K562 (cell line): ENCODE data around the gene KIF26A. TPM values are rescaled to one million over a fixed set of nuclear protein-coding genes. Genes with fewer than 3 reads are reported as not detected.

Experiments used
- ATAC-seq: fragments of 200-7000 bp; cut with Tn5 transposase; 3 replicates; pipeline ENCODE4 v1.9.1; 2020; ENCODE audit warnings: moderate library complexity
- BruUV-seq: library from RNA; stranded (reverse); fragments of 400-500 nt; replicated peaks from 2 replicates; lab custom pipeline; 2021; lab: Mats Ljungman, UMichigan
- CTCF ChIA-PET: fragments of 300-600 bp; formaldehyde crosslinking; extraction: SDS; loops from one replicate; lab custom pipeline; 2021; ENCODE audit warnings: low intra/inter-chr PET ratio; lab: Yijun Ruan, JAX
- POLR2A ChIA-PET: fragments of 300-600, 350-650 bp; sonication (Branson Sonifier 250); formaldehyde crosslinking; extraction: SDS; loops from one replicate; lab custom pipeline; 2021; ENCODE audit warnings: antibody characterized with exemption, inconsistent platforms; lab: Yijun Ruan, JAX
- DNase-seq, 4 experiments: peaks; one replicate each; pipeline versions ENCODE4 v3.0.0 to v3.0.0-alpha.2; 2011 to 2018; ENCODE audit warnings: low spot score in 3 of 4, mixed read lengths in 3 of 4; ENCODE audit errors: extremely low read depth in 1 of 4
- FAIRE-seq: peaks from 2 replicates; lab custom pipeline; 2011; peaks lifted over from hg19 to GRCh38; lab: Jason Lieb, UNC
- H2AFZ ChIP-seq: 2 replicates; pipeline ENCODE4 v1.6.0; 2011; ENCODE audit warnings: low read depth, low read length, control low read depth, inconsistent platforms
- H3K27ac ChIP-seq: fragments of 200-600 bp; 3 replicates; pipeline ENCODE4 v1.8.0; 2011; ENCODE audit warnings: low read depth, mild to moderate bottlenecking, control low read depth, inconsistent platforms, low read length, moderate library complexity, mixed read lengths; ENCODE audit errors: extremely low read depth
- H3K27me3 ChIP-seq, 2 experiments: fragments of 300-600 bp in 1 of 2; 2 replicates in 1 of 2; 3 replicates in 1 of 2; pipeline versions ENCODE4 v1.6.0 to v1.8.0; 2011; ENCODE audit warnings: inconsistent platforms in 2 of 2, low read length in 2 of 2, mild to moderate bottlenecking in 1 of 2, mixed read lengths in 1 of 2, moderate library complexity in 1 of 2; ENCODE audit not compliant: control insufficient read depth in 2 of 2, insufficient read depth in 2 of 2
- H3K36me3 ChIP-seq: fragments of 300-600 bp; 3 replicates; pipeline ENCODE4 v1.8.0; 2011; ENCODE audit warnings: mild to moderate bottlenecking, low read length, inconsistent platforms; ENCODE audit not compliant: control insufficient read depth, insufficient read depth
- H3K4me1 ChIP-seq, 2 experiments: fragments of 200-600 bp in 1 of 2; replicated peaks in 1 of 2; 2 replicates in 1 of 2; 3 replicates in 1 of 2; pipeline versions ENCODE4 v1.5.1 to v1.8.0; 2011; ENCODE audit warnings: inconsistent platforms in 2 of 2, low read length in 2 of 2, mild to moderate bottlenecking in 1 of 2, mixed read lengths in 1 of 2, moderate library complexity in 1 of 2; ENCODE audit not compliant: control insufficient read depth in 2 of 2, insufficient read depth in 2 of 2
- H3K4me2 ChIP-seq: 2 replicates; pipeline ENCODE4 v1.6.1; 2011; ENCODE audit warnings: low read length, control low read depth, inconsistent platforms, mixed read lengths; ENCODE audit not compliant: insufficient read depth
- H3K4me3 ChIP-seq: fragments of 200-600 bp; sonication (generic), shearing (Covaris generic); 2 replicates; pipeline ENCODE4 v1.5.1; 2016; ENCODE audit warnings: control low read depth, inconsistent platforms
- H3K79me2 ChIP-seq: fragments of 200-600 bp; 3 replicates; pipeline ENCODE4 v1.8.0; 2011; ENCODE audit warnings: low read length, inconsistent platforms; ENCODE audit not compliant: control insufficient read depth, insufficient read depth
- H3K9ac ChIP-seq, 2 experiments: 2 replicates each; pipeline versions ENCODE4 v1.6.0 to v1.6.1; 2011; ENCODE audit warnings: low read depth in 2 of 2, low read length in 2 of 2, control low read depth in 1 of 2, inconsistent platforms in 1 of 2, mild to moderate bottlenecking in 1 of 2, mixed read lengths in 1 of 2; ENCODE audit not compliant: insufficient read depth in 1 of 2
- H3K9me1 ChIP-seq: one replicate; pipeline ENCODE4 v1.6.0; 2011; ENCODE audit warnings: inconsistent platforms, mild to moderate bottlenecking, low read length, moderate library complexity; ENCODE audit not compliant: control insufficient read depth, insufficient read depth
- H3K9me3 ChIP-seq: replicated peaks from 2 replicates; pipeline ENCODE4 v1.5.1; 2011; ENCODE audit warnings: low read depth, low read length, inconsistent platforms; ENCODE audit not compliant: control insufficient read depth, insufficient read depth
- H4K20me1 ChIP-seq: replicated peaks from 2 replicates; pipeline ENCODE4 v1.6.1; 2011; ENCODE audit warnings: low read length, inconsistent platforms, mixed read lengths; ENCODE audit not compliant: control insufficient read depth, insufficient read depth
- CBFB ChIP-seq: sonication (generic); formaldehyde crosslinking; IDR thresholded peaks from 2 replicates; pipeline ENCODE4 v1.4.0; 2020; ENCODE audit warnings: mild to moderate bottlenecking, missing genetic modification reagents
- CEBPG ChIP-seq, 3 experiments: fragments of 200-800 bp in 1 of 3; sonication (Bioruptor generic) in 1 of 3; sonication (generic) in 1 of 3; formaldehyde crosslinking in 1 of 3; IDR thresholded peaks in 2 of 3; conservative IDR thresholded peaks in 1 of 3; 2 replicates each; pipeline versions ENCODE4 v1.6.1 to v1.8.0; 2016 to 2022; ENCODE audit warnings: missing compliant biosample characterization in 2 of 3, missing genetic modification characterization in 2 of 3, mild to moderate bottlenecking in 1 of 3, missing genetic modification reagents in 1 of 3
- CUX1 ChIP-seq: fragments of 200-800 bp; sonication (Bioruptor generic); IDR thresholded peaks from 2 replicates; pipeline ENCODE4 v1.6.1; 2016; ENCODE audit warnings: missing genetic modification characterization, missing compliant biosample characterization
- FOXA1 ChIP-seq: fragments of 450-650 bp; IDR thresholded peaks from 2 replicates; pipeline ENCODE4 v1.6.1; 2016; ENCODE audit warnings: mild to moderate bottlenecking, borderline replicate concordance
- KLF1 ChIP-seq: fragments of 450-650 bp; IDR thresholded peaks from 2 replicates; pipeline ENCODE4 v1.6.1; 2016; ENCODE audit warnings: missing genetic modification characterization, missing compliant biosample characterization
- MTA1 ChIP-seq: fragments of 450-650 bp; IDR thresholded peaks from 2 replicates; pipeline ENCODE4 v1.6.1; 2017; ENCODE audit warnings: borderline replicate concordance
- NCOA4 ChIP-seq: fragments of 450-650 bp; IDR thresholded peaks from 2 replicates; pipeline ENCODE4 v1.6.1; 2018; ENCODE audit warnings: mild to moderate bottlenecking; ENCODE audit not compliant: partially characterized antibody
- PRPF4 ChIP-seq: fragments of 200-400 bp; formaldehyde crosslinking; IDR thresholded peaks from one replicate; pipeline ENCODE4 v1.6.1; 2017; ENCODE audit warnings: low read length, low read depth, mild to moderate bottlenecking; ENCODE audit not compliant: insufficient read depth, poor library complexity, severe bottlenecking
- SPI1 ChIP-seq: IDR thresholded peaks from 2 replicates; pipeline ENCODE4 v1.6.1; 2011; ENCODE audit warnings: low read depth, low read length, control low read depth, borderline replicate concordance
- SREBF2 ChIP-seq: sonication (generic); formaldehyde crosslinking; IDR thresholded peaks from 2 replicates; pipeline ENCODE4 v1.4.0; 2020; ENCODE audit warnings: mild to moderate bottlenecking, missing genetic modification reagents
- TEAD1 ChIP-seq, 2 experiments: fragments of 450-650 bp in 1 of 2; sonication (generic) in 1 of 2; formaldehyde crosslinking; IDR thresholded peaks; 2 replicates each; pipeline versions ENCODE4 v1.4.0 to v1.8.0; 2020 to 2022; ENCODE audit warnings: mild to moderate bottlenecking in 2 of 2, missing genetic modification reagents in 1 of 2
- TSC22D4 ChIP-seq: fragments of 450-650 bp; IDR thresholded peaks from 2 replicates; pipeline ENCODE4 v1.6.1; 2016; ENCODE audit warnings: missing genetic modification characterization, missing biosample characterization, control low read depth
- YBX1 ChIP-seq: fragments of 450-650 bp; IDR thresholded peaks from 2 replicates; pipeline ENCODE4 v1.7.1; 2016; ENCODE audit warnings: mild to moderate bottlenecking
- ZBTB49 ChIP-seq: sonication (generic); formaldehyde crosslinking; IDR thresholded peaks from 2 replicates; pipeline ENCODE4 v1.8.0; 2022; ENCODE audit warnings: missing genetic modification reagents, mild to moderate bottlenecking, borderline replicate concordance
- ZNF232 ChIP-seq: sonication (generic); formaldehyde crosslinking; IDR thresholded peaks from 2 replicates; pipeline ENCODE4 v1.8.0; 2022; ENCODE audit warnings: mild to moderate bottlenecking, missing genetic modification reagents
- WGBS: fragments of 100-300 bp; shearing (Covaris generic); methylation state at CpG from one replicate; pipeline ENCODE4 v1.1.6; 2016; ENCODE audit warnings: low coverage, mixed read lengths; ENCODE audit not compliant: insufficient coverage; ENCODE audit errors: missing lambda C conversion rate; 5-methylcytosine and 5-hydroxymethylcytosine counted together
- in situ Hi-C: fragments of 300-500 bp; cut with MboI; formaldehyde crosslinking; loops from 4 replicates; pipeline ENCODE4 v1.15.0; 2018; ENCODE audit warnings: inconsistent platforms, mixed read lengths
- intact Hi-C: fragments of 100-400 bp; cut with micrococcal nuclease; formaldehyde crosslinking; loops from 2 replicates; pipeline ENCODE4 v1.14.2; 2022
- polyA plus RNA-seq, 8 experiments: library from polyadenylated mRNA; depleted of rRNA in 4 of 8; stranded (reverse) in 5 of 8; unstranded in 3 of 8; fragments of >200 nt; fragmentation: Nextera tagmentation in 2 of 8; fragmentation: Illumina TruSeq in 1 of 8; extraction: Ambion mirVana in 2 of 8; extraction: Trizol in 1 of 8; gene quantifications; 2 replicates each; pipeline versions ENCODE4 v1.2.1 to v1.2.3, GENCODE V29; 2011 to 2014; ENCODE audit warnings: inconsistent platforms in 1 of 8, missing spikeins in 1 of 8
- total RNA-seq, 7 experiments: library from RNA; depleted of rRNA in 6 of 7; stranded (reverse); fragments of >200 nt in 6 of 7; fragmentation: Illumina TruSeq in 2 of 7; extraction: Trizol in 2 of 7; gene quantifications; 2 replicates each; pipeline versions ENCODE4 v1.2.1 to v1.2.3, GENCODE V29; 2011 to 2021; ENCODE audit warnings: low replicate concordance in 1 of 7

Gene KIF26A
- total and polyA plus RNA-seq, 9 of the 15 experiments (the other 6 are each of a cell fraction or from before 2014, with no cell fraction given): 0.04 TPM; not detected in 8

- FAIRE-seq (no peak), ATAC-seq (no peak), DNase-seq (no peak)
- Histone ChIP-seq H3K4me1 (peaks cover 0 to 32% of the 10 kb centered on the region in 2 experiments; a peak in 2 of 5 replicates), H3K79me2 (no peaks in the 10 kb centered on the region), H3K4me2 (no peak overlapping the region), H4K20me1 (no peaks in the 10 kb centered on the region), H2AFZ (no peak overlapping the region), H3K9me3 (no peaks in the 10 kb centered on the region), H3K27me3 (peaks cover 0 to 10% of the 10 kb centered on the region in 2 experiments; a peak in 1 of 5 replicates), H3K36me3 (no peaks in the 10 kb centered on the region), H3K9ac (no peak overlapping the region; a peak in 1 of 4 replicates), H3K27ac (no peak overlapping the region), H3K9me1 (no peaks in the 10 kb centered on the region), H3K4me3 (no peak overlapping the region)
- ChIA-PET POLR2A (no interaction called here), CTCF (interaction anchor here (0.6 kb wide), 1 partner anchor 14 kb away, joined by 3 read pairs; the partner anchor contains the start of gene KIF26A)
- WGBS: 7% methylated on average over 12 of the region's 14 CpGs
- in situ Hi-C loops (no loop called here), intact Hi-C loops (no loop called here)
- no TSS peak for BruUV-seq
- TF ChIP-seq KLF1 (tag): no peak
- TF ChIP-seq CUX1 (CRISPR knock-in tag): no peak
- TF ChIP-seq NCOA4: no peak
- TF ChIP-seq TSC22D4 (tag): no peak
- no peak for TF ChIP-seq ZNF232 (CRISPR knock-in tag)
- no peak for TF ChIP-seq PRPF4
- no peak for TF ChIP-seq CEBPG (CRISPR knock-in tag; IDR thresholded peaks at IDR 0.05)
- TF ChIP-seq CEBPG (tag; conservative IDR thresholded peaks at IDR 0.05 in 1 of 2, IDR thresholded peaks at IDR 0.05 in 1 of 2): no peak
- TF ChIP-seq ZBTB49: no peak
- TF ChIP-seq MTA1: no peak
- no peak for TF ChIP-seq TEAD1 (CRISPR knock-in tag; IDR thresholded peaks at IDR 0.05)
- TF ChIP-seq FOXA1: no peak
- TF ChIP-seq SREBF2 (CRISPR knock-in tag): no peak
- no peak for TF ChIP-seq CBFB
- TF ChIP-seq SPI1: no peak
- no peak for TF ChIP-seq YBX1
These were observed 13.8 kb downstream of the KIF26A start for GRCh38 chr14:104152246-104152575.
